PC-9 (cell line): ENCODE data around the gene MB. TPM values are rescaled to one million over a fixed set of nuclear protein-coding genes. Genes with fewer than 3 reads are reported as not detected.

Source experiments
- BruUV-seq: library from RNA; stranded (reverse); fragments of 400-500 nt; replicated peaks from 2 replicates; lab custom pipeline; 2021; lab: Mats Ljungman, UMichigan
- CTCF ChIA-PET: fragments of 300-600 bp; sonication (Branson Sonifier 250); formaldehyde crosslinking; loops from one replicate; lab custom pipeline; 2022; ENCODE audit warnings: antibody characterized with exemption; lab: Charles Lee
- POLR2A ChIA-PET: fragments of 300-600 bp; sonication (Branson Sonifier 250); formaldehyde crosslinking; loops from one replicate; lab custom pipeline; 2022; ENCODE audit warnings: antibody characterized with exemption; ENCODE audit not compliant: unreplicated experiment; lab: Charles Lee
- DNase-seq, 2 experiments: peaks; one replicate each; pipeline versions ENCODE4 v3.0.0 to v3.0.0-alpha.2; 2015 to 2022; ENCODE audit warnings: mixed read lengths in 1 of 2
- H2AFZ ChIP-seq: fragments of 200-600 bp; sonication (generic); 2 replicates; pipeline ENCODE4 v1.8.1; 2017; ENCODE audit warnings: antibody characterized with exemption
- H3F3A ChIP-seq: fragments of 200-600 bp; sonication (generic); 2 replicates; pipeline ENCODE4 v1.8.1; 2017; ENCODE audit warnings: antibody characterized with exemption, mild to moderate bottlenecking, low read depth; ENCODE audit not compliant: insufficient read depth
- H3K27ac ChIP-seq: fragments of 200-600 bp; sonication (generic); 2 replicates; pipeline ENCODE4 v1.6.1; 2016; ENCODE audit warnings: mixed run types
- H3K27me3 ChIP-seq: fragments of 200-600 bp; sonication (generic); 2 replicates; pipeline ENCODE4 v1.6.1; 2016; ENCODE audit warnings: low read depth, mixed run types; ENCODE audit not compliant: insufficient read depth
- H3K36me3 ChIP-seq: fragments of 200-600 bp; sonication (generic); 2 replicates; pipeline ENCODE4 v1.6.1; 2016; ENCODE audit warnings: low read depth, mixed run types
- H3K4me1 ChIP-seq: fragments of 200-600 bp; sonication (generic); replicated peaks from 2 replicates; pipeline ENCODE4 v1.6.1; 2016; ENCODE audit warnings: mixed run types; ENCODE audit not compliant: insufficient read depth
- H3K4me2 ChIP-seq: fragments of 200-600 bp; sonication (generic); 2 replicates; pipeline ENCODE4 v1.6.1; 2017; ENCODE audit warnings: mixed run types
- H3K4me3 ChIP-seq: fragments of 200-600 bp; sonication (generic); 2 replicates; pipeline ENCODE4 v1.6.1; 2016; ENCODE audit warnings: mixed run types
- H3K79me2 ChIP-seq: fragments of 200-600 bp; sonication (generic); 2 replicates; pipeline ENCODE4 v1.6.1; 2017; ENCODE audit warnings: low read depth, mixed run types
- H3K9me2 ChIP-seq: fragments of 200-600 bp; sonication (generic); 2 replicates; pipeline ENCODE4 v1.8.1; 2017; ENCODE audit warnings: mild to moderate bottlenecking; ENCODE audit not compliant: insufficient read depth
- H3K9me3 ChIP-seq: fragments of 200-600 bp; sonication (generic); 2 replicates; pipeline ENCODE4 v1.8.1; 2016; ENCODE audit warnings: low read depth; ENCODE audit not compliant: insufficient read depth
- H4K20me1 ChIP-seq: fragments of 200-600 bp; sonication (generic); 2 replicates; pipeline ENCODE4 v1.8.1; 2017; ENCODE audit not compliant: insufficient read depth
- CTCF ChIP-seq: fragments of 200-600 bp; sonication (generic); conservative IDR thresholded peaks from 2 replicates; pipeline ENCODE4 v1.6.1; 2017; ENCODE audit warnings: mixed run types, antibody characterized with exemption, mild to moderate bottlenecking, moderate library complexity
- EZH2 ChIP-seq: fragments of 200-600 bp; sonication (generic); IDR thresholded peaks from 2 replicates; pipeline ENCODE4 v1.8.0; 2017; ENCODE audit warnings: antibody characterized with exemption, low read depth
- intact Hi-C: fragments of 100-400 bp; cut with micrococcal nuclease; formaldehyde crosslinking; loops from one replicate; pipeline ENCODE4 v1.10.0; 2022; ENCODE audit not compliant: unreplicated experiment
- total RNA-seq: library from RNA; stranded (reverse); gene quantifications from 2 replicates; pipeline ENCODE4 v1.2.3, GENCODE V29; 2021

MB gene
- total RNA-seq, 1 experiment from 2014 or later: 5.0 TPM

DNA sequence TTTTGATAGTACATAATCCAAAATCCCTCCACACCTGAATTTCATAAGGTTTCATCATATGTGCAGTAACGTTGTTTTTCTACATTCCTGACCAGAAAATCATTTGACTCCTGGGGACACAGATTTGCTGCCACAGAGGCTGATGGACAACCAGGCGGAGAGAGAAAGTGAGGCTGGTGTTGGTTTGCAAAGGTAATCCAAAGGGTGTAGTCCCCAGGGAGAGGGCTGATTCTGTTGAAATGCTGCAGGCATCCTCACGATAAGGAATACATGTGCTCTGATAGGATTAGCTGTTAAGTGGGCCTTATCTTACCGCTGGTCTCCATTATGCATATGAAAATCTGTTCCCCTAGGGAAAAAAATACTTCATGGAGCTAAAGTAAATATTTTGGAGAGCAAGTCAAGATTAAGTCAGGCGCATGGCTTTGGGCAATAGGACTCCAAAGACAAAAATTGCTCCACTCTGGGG lies 39.2 kb upstream of the MB start:
- H3K27me3 ChIP-seq: no peaks in the 10 kb centered on the region
- H3K79me2 ChIP-seq: peaks cover 6% of the 10 kb centered on the region; the same call in 1 of the 2 replicates
- CTCF ChIA-PET: interaction anchor here (0.6 kb wide), 1 partner anchor 990 kb away, joined by 4 read pairs; no protein-coding TSS in a partner anchor
- no peak overlapping the region for H3K4me3 ChIP-seq
- peak overlapping the region; percentile 6 for H3K4me2 ChIP-seq
- no peak overlapping the region for H2AFZ ChIP-seq
- peaks cover 10% of the 10 kb centered on the region; the same call in 1 of the 2 replicates for H3K9me3 ChIP-seq
- POLR2A ChIA-PET: interaction anchor here (0.6 kb wide), 1 partner anchor 398 kb away, joined by 7 read pairs; no protein-coding TSS in a partner anchor
- TF ChIP-seq EZH2 (no peak), CTCF (no peak)
- H3F3A ChIP-seq: peaks cover 12% of the 10 kb centered on the region
- no peaks in the 10 kb centered on the region for H3K9me2 ChIP-seq
- no peaks in the 10 kb centered on the region for H4K20me1 ChIP-seq
- no TSS peak for BruUV-seq
- peak overlapping the region; percentile 79 for H3K27ac ChIP-seq
- peaks cover 64% of the 10 kb centered on the region for H3K36me3 ChIP-seq
- peak in 1 of 2 experiments; percentile 69 for DNase-seq
- intact Hi-C loops: no loop called here
- peaks cover 18% of the 10 kb centered on the region for H3K4me1 ChIP-seq

DNA sequence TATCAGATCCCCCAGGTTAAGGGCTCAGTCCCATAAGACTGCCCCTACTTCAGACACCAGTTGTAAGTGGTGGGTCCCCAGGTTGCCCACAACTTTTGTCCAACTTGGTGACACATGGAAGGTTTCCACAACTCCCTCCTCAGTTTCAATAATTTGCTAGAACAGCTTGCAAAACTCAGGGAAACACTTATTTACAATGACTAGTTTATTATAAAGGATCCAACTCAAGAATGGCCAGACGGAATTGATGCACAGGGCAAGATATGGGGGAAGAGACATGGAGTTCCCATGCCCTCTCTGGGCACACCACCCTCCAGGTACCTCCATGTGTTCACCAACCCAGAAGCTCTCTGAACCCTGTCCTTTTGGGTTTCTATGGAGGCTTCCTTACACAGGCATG lies 36.7 kb upstream of the MB start:
- H3K36me3 ChIP-seq: peaks cover 41% of the 10 kb centered on the region
- no peak overlapping the region for H3K4me3 ChIP-seq
- intact Hi-C loops: no loop called here
- peaks cover 35% of the 10 kb centered on the region for H3K4me1 ChIP-seq
- ChIA-PET CTCF (no interaction called here), POLR2A (no interaction called here)
- DNase-seq: no peak
- H3K27me3 ChIP-seq: no peaks in the 10 kb centered on the region
- H4K20me1 ChIP-seq: no peaks in the 10 kb centered on the region
- no peaks in the 10 kb centered on the region for H3K9me2 ChIP-seq
- no peak overlapping the region for H2AFZ ChIP-seq
- H3K4me2 ChIP-seq: no peak overlapping the region
- no TSS peak for BruUV-seq
- H3K9me3 ChIP-seq: peaks cover 10% of the 10 kb centered on the region; the same call in 1 of the 2 replicates
- no peak overlapping the region for H3K27ac ChIP-seq
- H3K79me2 ChIP-seq: peaks cover 29% of the 10 kb centered on the region
- peaks cover 12% of the 10 kb centered on the region for H3F3A ChIP-seq
- TF ChIP-seq EZH2 (no peak), CTCF (no peak)

GRCh38 chr22:35651085-35651484 lies 34.0 kb upstream of the MB start:
- no TSS peak for BruUV-seq
- H3K4me3 ChIP-seq: no peak overlapping the region

More at GRCh38 chr22:35651085-35651484, 34.0 kb upstream of the MB start:
- Histone ChIP-seq H3K9me3 (peaks cover 10% of the 10 kb centered on the region; the same call in 1 of the 2 replicates), H2AFZ (no peak overlapping the region), H3F3A (no peaks in the 10 kb centered on the region; the same call in 1 of the 2 replicates), H3K27ac (no peak overlapping the region), H4K20me1 (no peaks in the 10 kb centered on the region), H3K4me1 (peaks cover 43% of the 10 kb centered on the region), H3K79me2 (peaks cover 29% of the 10 kb centered on the region), H3K4me2 (no peak overlapping the region), H3K27me3 (no peaks in the 10 kb centered on the region), H3K9me2 (no peaks in the 10 kb centered on the region), H3K36me3 (peaks cover 14% of the 10 kb centered on the region)
- no peak for DNase-seq
- ChIA-PET POLR2A (no interaction called here), CTCF (no interaction called here)
- intact Hi-C loops: no loop called here
- TF ChIP-seq EZH2: no peak
- TF ChIP-seq CTCF: no peak
